ENCODE measurements around the gene NKAIN2.
"Not testable (repeated sequence)": the region's sequence is repeated elsewhere in the genome, so short reads cannot be mapped to it uniquely, and the experiment has no call there.

NKAIN2 gene

DNA sequence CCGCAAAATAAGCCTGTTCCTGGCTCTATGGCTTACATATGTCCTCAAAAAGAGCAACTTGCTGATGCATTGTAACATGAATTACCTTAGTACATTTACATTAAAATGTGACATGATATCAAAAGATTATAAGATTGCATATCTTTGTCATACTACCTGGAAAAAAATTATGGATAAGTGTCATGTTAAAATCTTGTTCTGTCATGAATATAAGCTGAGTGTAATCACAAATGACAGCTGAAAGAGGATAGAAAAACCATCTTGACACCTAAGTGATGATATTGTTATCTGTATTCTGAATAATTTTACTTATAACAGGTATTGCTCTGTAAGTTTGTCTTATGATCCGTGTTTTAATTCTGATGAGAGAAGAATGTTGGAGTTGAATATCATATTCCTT, 655.6 kb downstream of the NKAIN2 start:
- DNase-seq: no peak

DNA sequence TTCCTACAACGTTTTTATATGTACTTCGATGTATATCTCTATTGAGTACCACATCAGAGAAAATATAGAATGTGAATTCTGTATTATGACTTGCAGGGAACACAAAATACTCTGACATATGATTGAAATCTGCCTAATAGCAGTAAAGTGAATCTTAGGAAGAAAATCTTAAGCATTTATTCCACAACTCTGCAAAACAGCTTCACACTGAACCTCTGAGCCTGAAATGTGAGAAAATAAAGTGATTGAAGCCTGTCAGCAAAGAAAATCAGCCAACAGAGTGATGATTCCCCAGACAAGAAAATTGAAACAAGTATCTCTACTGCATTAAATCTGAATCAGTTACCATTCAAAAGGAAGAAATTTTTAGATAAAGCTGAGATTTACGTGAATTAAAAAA, 659.1 kb downstream of the NKAIN2 start:
- no peak for DNase-seq

DNA sequence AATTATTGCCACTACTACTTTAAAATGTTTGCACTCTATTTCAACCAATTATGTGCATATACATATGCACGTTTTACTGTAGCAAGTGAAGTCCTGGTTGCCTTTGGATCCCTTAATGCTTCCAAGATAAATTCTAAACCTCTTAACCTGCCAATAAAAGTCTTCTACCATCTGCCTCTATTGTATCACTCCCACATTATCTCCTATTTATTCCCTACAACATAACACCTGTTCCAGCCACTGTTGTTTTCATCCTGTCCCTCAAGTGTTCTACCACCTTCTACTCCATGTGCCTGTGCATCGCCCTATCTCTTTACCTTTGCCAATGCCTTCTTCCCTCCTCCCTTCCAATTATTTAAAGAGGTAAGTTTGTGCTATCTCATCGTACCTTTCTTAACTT, 659.6 kb downstream of the NKAIN2 start:
- DNase-seq: no peak

DNA sequence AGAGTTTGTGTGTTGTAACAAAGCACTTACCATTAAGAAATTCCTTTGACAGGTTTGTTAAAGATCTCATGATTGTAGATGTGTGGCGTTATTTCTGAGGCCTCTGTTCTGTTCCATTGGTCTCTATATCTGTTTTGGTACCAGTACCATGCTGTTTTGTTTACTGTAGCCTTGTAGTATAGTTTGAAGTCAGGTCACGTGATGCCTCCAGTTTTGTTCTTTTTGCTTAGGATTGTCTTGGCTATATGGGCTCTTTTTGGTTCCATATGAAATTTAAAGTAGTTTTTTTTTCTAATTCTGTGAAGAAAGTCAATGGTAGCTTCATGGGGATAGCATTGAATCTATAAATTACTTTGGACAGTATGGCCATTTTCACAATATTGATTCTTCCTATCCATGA, 660.9 kb downstream of the NKAIN2 start:
- DNase-seq: not testable (repeated sequence)

DNA sequence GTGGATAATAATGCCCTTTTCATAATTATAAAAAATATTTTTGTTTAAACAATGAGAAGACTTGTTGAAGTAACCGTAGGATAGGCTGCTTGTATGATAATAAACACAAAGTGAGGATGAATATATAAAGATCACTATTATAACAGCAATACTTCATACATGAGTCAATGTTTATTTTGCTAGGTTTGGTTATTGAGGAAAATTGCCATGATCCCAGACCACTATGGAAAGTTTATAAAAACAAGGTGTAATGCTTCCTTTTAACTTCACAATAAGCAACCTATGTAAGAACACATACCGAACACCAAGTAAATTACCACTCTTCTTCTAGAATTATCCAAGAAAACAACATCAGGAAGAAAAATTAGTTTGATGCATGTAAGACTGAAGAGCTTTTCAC, 663.3 kb downstream of the NKAIN2 start:
- DNase-seq: no peak

DNA sequence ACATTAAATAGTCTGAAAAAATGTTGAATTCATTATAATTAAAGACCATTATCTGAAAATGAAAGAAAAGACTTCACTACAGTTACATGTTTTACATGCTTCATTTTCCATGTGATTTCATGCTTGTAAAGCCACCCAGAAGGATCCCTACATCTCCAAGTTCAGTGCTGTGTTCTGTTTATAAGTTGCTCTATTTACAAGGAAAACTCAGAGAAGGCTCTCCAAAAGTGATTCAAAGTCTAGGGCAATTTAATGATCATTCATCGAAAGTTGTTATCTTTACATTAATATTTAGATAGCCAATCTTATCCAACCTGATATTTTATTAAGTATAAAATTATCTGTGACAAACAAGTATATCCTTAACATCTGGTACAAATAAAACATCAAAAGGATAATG, 663.7 kb downstream of the NKAIN2 start:
- no peak for DNase-seq

DNA sequence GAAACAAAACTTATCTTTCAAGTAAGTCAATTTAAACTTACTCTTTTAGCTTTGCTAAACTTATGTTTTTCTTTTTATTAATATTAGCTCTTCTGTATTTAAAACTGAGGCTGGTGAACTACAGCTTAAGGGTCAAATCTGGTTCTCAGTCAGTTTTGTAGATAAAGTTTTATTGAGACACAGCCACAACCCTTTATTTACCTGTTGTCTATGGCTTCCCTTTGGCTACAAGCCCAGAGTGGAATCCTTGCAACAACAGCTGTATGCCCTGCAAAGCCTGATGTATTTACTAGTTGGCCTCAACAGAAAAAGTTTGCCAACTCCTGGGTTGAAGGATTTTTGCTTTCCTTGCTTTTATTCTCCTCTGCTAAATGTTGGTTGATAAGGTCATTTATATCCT, 667.1 kb downstream of the NKAIN2 start:
- DNase-seq: no peak

DNA sequence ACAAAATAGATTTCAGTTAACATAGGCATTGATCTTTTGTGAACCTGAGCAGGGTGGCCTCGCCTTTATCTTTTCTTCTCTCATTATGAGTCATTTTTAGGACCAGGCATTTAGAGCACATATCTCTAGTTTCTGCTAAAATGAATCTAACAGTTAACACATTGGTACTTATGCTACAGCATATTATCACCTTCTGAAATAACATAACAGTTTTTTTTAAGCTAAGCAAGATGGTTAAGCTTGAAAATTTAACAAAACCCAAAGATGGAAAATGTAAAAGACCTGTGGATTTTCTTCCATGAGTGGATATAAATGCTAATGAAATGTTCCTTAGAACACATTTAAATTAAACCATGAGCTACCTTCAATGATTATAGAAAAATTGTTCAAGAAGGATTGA, 671.5 kb downstream of the NKAIN2 start:
- DNase-seq: no peak

DNA sequence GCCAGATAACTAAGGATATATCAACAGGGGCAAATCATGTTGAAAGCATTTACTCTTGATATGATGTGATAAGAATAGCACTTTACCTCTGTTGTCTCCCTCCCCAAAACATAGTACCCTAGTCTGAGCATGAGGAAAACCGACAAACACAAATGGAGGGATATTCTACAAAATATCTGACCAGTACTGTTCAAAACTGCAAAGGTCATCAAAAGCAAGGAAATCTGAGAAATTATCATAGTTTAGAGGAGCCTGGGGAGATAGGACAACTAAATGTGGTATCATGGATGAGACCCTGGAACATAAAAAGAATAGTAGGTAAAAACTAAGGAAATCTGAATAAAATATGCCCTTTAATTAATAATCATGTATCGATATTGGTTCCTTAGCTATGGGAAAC, 675.2 kb downstream of the NKAIN2 start:
- no peak for DNase-seq

DNA sequence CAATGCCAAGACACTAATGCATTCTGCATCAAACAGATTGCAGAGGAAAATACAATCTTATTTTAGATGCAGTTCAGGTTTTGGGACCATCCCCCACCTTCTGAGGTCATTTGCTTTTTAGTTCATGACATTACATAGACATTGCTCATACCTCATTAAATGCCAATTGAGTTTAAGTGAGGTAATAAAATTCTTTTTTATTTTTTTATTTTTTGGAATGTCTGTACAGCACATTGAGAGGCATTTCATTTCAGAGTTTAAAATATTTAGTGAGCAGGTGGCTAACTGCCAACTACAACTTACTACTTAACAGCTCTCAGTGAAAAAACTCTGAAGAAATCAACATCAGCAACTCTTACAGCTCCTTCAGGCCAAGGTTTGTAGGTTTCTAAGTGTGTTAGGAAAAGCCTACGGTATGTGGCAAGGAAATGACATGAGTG, 676.3 kb downstream of the NKAIN2 start:
- DNase-seq: no peak

DNA sequence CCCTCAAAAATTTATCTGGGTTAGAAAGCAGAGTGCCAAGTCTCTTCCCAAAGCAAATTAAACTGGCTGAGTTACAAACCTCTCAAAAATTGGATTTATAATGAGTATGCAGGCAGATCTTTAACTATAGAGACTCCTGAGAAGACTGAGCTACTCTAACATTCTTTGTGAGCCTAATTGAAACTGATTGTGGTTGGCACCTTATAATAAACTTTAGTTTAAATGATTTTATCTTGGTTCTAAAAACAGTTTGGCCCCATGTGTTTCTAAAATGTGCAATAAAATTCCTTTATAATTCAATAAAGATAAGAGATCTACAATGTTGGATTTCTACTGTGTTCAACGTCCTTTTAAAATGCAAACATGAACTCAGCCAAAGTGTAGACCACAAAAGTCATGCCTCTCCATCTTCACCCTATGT, 678.4 kb downstream of the NKAIN2 start:
- no peak for DNase-seq

DNA sequence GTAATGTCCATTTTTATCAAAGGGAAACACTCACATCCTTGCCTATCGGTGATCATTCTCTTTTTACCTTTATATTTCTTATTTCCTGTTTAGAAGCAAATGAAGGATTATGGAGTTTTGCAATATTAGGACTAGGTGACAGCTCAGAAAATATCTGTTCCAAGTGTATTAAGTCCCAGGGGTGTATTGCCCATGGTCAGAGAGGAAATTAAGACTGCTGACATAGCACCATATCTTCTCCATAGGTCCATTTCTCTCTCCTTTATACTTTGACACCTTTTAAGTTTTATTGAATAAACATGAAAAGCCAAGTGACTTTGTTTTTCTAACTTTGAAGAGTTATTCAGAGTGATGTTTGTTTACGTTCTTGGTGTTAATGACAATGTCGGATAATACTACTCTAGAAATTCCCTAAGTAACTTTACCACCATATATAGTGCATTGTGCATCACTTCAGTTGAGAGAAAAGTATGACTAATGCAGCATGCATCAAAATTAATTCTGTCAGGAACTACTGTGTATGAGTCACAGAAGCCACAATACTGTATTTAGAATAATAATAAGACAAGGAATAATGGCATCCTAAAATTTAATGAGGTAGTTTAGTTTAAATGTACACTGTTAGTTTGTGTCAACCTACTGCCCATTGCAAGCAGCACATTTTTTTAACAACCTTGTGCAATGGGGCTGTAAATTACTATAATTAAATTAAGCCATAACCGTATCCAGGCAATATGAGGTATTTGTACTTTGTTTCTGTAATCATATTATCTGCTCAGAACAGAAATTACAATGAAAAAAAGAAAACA, 684.2 kb downstream of the NKAIN2 start:
- peak; percentile 2 for DNase-seq

DNA sequence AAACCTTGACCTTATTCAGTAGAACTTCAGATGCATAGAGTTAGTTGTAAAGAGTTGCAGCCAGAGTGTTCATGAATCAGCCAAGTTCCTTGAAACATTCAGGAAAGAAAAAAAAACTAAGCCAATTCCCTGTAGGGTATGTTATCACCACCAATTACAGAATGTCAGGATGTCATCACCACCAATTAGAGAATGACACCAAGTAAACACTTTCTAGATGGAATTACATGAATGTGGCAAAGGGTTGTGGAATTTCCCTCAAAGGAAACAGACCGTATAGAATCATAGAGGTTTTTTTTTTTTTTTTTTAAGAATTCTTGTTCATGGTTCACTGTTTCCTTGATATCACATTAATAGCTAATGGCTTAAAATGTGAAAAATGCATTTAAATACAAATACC, 686.5 kb downstream of the NKAIN2 start:
- no peak for DNase-seq

DNA sequence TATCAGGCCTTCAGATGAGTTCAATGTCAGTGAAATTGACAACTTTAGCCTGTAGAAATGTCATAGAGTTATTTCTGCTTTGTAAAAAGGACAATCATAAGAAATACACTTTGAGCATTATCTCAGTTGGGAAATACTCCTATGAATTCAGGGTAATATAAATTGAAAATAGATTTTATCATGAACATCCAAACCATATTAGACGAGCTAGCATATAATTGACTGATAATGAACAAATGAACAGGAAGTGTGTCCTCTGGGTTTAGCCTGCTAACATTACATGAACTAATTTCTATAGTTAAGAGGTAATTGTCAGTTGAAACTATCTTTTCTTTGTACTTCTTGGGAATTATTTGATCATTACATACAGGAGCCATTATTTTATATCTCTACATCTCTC, 689.6 kb downstream of the NKAIN2 start:
- DNase-seq: no peak

DNA sequence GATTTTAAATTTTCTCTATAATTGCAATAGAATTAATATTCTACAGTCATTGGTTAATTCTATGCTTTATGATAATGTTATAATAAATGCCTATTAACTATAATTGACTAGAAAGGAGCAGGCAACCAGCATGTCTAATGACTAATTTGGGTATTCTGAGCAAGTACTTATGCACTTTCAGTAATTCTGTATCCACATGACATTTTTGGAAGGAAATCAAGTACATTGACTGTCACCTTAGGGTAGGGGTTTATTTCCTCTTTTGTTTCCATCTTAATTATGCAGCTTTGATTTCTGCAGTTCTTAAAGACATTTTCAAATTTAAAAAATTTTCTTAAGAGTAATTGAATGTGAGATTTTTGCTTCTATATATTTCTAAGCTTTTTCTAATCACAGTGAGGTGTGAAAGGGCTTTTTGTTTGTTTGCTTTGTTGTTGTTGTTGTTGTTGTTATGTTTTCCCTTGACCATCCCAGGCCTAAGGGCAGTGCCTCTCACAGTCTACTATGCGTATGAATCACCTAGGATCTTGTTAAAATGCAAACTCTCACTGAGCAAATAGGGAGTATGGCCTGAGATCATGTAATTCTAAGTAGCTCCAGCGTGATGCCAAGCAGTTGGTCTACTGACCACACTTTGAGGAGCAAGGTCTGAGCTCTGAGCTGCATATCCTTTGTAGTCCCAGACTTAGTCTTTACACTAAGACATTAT, 691.4 kb downstream of the NKAIN2 start:
- DNase-seq: no peak

DNA sequence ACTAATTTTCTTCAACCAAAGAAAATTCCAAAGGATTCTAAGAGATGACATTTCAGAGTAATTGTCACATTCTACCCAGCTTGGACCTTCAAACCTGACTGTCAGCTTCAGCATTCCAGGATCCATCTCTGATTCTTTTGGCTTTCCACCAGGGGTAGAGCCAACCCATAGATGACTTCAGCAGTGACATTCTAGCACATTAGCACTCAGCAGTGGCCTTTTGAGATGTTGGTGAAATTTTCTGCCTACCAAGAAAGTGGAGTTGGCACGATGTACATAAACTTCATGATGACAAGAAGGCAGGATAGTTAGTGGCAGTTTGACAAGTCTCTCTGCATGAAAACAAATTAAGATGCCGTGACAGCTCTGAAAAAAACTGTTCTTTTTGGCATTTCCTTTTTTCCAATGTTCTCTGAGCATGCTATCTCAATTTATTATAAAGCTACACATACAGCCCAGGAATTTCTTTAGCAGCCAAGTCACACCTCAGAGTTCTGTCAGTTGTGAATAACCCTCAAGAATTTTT, 692.1 kb downstream of the NKAIN2 start:
- DNase-seq: no peak

DNA sequence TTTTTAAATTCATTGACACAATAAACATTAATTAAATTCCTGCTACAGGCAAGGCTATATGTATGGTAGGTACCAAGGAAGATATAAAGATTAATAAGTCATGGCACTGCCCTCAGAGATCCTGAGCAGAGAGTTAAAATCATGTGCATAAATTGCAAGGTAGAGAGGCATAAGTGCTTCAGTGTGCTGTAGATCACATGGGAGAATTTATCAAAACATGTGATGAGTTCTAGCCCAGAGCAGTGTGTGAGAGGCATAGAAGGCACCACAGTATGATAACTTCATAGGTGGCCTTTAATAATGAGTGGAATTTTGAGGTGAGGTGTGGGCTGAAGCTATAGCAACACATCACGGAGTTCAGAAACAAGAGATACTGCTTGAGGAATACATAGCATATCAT, 692.7 kb downstream of the NKAIN2 start:
- DNase-seq: no peak

DNA sequence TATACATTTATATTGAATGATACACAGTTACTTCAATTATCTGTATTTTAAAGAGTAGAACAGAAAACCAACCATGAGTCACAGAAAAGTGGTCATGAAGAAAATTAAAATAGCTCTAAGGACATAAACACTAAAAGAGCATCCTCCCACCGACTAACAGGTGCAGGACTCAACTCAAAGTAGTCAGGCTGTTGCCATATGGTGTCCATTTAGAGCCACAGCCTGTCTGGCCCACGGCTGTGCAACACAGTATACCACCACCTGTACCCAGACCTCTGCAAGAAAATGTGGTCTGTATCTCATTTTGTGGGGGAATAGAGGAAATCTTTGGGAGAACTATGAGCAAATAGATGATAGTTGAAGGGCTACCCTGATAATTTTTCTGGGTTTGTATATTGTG, 708.8 kb downstream of the NKAIN2 start:
- no peak for DNase-seq

DNA sequence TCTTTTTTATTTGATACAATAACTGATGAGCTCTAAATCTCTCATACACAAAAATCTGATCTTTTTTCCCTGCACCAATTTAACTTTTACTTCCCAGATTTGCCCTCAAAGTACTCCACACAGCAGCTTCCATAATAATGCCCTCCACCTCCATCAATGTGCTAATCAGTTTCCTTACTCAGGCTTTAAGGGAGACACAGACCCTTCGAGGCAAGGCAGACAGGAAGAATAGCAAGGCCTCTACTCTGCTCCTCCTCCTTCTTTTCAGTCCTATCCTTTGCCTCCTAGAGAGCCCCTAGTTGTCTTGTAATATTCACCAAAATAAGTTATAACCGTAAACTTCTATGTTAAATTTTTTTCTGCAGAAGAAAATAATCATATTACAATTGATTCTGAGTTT, 713.7 kb downstream of the NKAIN2 start:
- DNase-seq: no peak

DNA sequence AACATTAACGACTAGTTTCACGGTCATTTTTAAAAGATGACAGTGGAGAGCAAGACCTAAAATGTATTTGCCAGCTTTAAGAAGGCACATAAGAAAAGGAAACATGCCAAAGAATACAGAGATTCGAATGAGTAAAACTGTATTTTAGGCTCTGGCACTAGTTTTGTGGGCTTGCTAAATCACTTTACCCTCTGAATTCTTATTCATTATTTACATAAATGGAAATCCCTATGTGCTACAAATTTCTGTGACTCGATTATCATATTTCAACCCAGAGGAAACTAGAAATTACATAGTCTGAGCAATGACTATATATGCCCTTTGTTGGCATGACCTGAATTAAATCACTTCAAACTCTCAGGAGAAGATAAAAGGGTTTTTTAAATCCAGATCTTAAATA, 716.8 kb downstream of the NKAIN2 start:
- DNase-seq: no peak

DNA sequence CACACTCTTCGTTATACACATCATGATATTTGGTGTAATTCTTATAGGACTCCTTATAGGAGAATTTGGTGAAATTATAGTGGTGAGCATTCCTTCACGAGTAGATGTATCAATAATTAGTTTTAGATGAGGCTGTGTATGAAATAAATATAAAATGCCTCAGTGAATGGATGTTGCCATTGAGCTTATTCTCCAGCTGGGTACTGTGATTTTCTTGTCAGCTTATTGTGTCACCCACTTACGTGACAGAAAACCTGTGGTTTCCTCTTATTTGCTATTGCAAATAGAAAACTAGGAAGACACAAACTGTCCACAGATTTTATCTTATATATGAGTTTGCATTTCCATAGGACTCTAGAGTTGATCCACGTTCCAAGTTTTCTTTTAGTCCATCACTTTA, 718.7 kb downstream of the NKAIN2 start:
- no peak for DNase-seq

DNA sequence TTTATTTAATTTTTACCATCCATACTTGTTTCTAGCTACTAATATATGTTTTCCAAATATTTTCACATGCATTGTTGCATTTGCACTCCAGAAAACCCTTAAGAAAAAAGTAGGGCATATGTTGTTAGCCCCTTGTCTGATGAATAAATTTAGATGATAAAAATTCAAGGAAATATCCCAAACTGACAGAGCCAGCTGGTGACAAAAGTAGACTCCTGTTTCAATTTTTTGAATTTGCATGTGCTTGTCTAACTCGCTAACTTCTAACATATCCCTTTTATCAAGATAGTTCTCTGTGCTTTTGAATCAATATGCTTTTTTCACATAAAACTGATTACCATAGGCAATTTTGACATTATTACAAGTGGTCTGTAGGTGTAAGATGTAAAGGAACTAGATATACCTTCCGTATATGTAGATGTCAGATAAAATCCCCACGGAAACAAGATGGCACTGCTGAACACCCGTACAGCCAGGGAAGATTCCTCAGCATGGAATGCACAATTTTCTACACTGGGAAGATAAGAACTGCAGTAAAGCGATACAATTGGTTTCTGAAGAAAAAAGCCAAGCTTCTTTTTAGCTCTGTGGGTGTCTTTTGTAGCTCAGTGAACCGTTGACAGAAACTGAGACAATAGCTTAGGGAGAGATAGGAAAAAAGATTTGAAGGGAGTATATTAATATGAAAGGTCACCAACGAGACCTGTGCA, 721.0 kb downstream of the NKAIN2 start:
- no peak for DNase-seq

DNA sequence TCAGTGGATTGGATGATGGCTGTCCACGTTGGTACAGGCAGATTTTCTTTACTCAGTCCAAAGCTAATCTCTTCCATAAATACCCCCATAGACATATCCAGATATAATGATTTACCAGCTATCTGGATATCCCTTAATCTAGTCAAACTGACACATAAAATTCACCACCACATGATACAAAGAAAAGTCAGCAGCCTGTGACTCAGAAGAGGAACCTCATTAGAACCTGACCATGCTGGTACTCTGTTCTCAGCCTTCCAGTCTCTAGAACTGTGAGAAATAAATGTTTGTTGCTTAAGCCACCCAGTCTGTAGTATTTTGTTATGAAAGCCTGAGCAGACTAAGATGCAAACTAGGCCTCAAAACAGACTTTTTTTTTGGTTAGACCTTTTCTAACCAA, 727.3 kb downstream of the NKAIN2 start:
- DNase-seq: peak; percentile 41

DNA sequence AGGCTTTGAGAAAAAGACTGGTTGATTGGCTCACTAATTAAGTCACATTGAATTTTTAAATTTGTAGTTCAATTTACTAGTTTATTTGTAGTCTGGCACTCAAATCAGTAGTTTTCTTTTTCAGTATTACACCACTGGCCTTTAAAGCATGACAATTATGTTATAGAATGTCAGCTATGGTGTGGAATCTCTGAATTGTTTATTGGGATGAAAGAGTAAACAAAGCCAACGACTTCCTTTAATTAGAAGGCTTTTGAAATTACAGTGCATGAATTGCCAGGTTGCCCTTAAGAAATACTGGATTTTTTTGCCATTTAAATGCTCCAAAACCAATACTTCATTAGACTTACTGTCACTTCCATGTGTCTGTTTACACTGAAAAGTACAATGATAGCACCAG, 731.6 kb downstream of the NKAIN2 start:
- DNase-seq: no peak
